Measurements from ENCODE around the gene NIN. TPM values are rescaled to one million over a fixed set of nuclear protein-coding genes. Genes with fewer than 3 reads are reported as not detected.

Gene NIN
- total RNA-seq, 1 experiment from 2014 or later = 37.1 TPM

DNA sequence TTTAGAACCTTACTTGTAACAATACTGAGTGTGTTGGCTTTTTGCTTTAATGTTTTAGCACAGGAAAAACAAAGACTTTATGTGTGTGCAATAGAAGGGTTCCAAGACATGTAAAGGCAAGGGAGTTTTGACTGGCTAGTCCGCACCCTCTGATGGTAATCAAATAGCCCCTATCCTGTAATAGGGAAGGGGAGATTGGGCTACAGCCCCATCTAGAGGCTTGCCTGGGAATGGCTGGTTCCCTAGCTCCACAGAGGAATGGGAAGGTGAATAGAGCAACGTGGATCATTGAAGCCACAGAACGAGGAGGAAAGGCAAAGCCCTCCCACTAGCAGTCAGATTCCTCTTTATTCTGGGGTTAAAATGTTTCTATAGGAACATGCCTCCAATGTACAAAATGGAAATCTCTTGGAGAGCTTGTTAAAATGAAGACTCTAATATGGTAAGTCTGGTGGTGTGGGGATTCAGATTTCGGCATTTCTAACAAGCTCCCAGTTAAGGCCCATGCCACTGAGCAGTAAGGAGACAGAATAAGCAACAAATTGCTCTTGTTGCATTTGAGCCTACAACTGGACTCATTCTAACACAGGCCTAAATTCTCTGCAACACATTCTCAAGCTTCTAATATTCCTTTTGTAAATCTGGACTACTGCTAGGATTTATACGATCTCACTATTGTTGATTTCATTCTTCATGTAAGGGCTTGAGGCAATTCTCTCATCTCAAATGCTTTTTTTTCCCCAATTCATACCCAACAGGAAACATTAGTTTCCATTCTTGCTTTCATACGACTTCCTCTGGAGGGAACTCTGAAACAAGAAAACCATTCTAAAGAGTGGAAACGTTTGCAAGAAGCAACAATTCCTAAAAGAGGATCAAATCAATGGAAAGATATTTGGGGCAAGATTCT is 57.1 kb downstream of the NIN start:
- Histone ChIP-seq H3K9me3 (ENCODE audit: control insufficient read depth, insufficient read depth, low read depth, low read length) (no peaks in the 10 kb centered on the region), H3K4me3 (ENCODE audit: low read depth in 2 of 2, low read length in 2 of 2) (no peak overlapping the region), H3K27ac (ENCODE audit: low read length) (no peak overlapping the region), H3K27me3 (ENCODE audit: control insufficient read depth, insufficient read depth, low read length) (no peaks in the 10 kb centered on the region), H3K4me1 (ENCODE audit: control insufficient read depth, insufficient read depth, low read length) (no peaks in the 10 kb centered on the region), H3K36me3 (ENCODE audit: control insufficient read depth, insufficient read depth, low read length) (no peaks in the 10 kb centered on the region; the same call in 1 of the 2 replicates)
- BruUV-seq (replicated peaks) = no TSS peak
- POLR2A ChIA-PET = no interaction called here
- intact Hi-C loops (cut with micrococcal nuclease; ENCODE audit: unreplicated experiment) (loop anchor here (5.0 kb wide), 1 partner anchor 172 kb away; no protein-coding TSS in a partner anchor), in situ Hi-C loops (cut with HindIII; ENCODE audit: low pct_unique_long_range_greater_than_20kb, low sequenced_read_pairs) (no loop called here)
- TF ChIP-seq, protein P1, sequence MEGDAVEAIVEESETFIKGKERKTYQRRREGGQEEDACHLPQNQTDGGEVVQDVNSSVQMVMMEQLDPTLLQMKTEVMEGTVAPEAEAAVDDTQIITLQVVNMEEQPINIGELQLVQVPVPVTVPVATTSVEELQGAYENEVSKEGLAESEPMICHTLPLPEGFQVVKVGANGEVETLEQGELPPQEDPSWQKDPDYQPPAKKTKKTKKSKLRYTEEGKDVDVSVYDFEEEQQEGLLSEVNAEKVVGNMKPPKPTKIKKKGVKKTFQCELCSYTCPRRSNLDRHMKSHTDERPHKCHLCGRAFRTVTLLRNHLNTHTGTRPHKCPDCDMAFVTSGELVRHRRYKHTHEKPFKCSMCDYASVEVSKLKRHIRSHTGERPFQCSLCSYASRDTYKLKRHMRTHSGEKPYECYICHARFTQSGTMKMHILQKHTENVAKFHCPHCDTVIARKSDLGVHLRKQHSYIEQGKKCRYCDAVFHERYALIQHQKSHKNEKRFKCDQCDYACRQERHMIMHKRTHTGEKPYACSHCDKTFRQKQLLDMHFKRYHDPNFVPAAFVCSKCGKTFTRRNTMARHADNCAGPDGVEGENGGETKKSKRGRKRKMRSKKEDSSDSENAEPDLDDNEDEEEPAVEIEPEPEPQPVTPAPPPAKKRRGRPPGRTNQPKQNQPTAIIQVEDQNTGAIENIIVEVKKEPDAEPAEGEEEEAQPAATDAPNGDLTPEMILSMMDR (IDR thresholded peaks at IDR 0.05) = peak; percentile 74
- TF ChIP-seq, protein P2, sequence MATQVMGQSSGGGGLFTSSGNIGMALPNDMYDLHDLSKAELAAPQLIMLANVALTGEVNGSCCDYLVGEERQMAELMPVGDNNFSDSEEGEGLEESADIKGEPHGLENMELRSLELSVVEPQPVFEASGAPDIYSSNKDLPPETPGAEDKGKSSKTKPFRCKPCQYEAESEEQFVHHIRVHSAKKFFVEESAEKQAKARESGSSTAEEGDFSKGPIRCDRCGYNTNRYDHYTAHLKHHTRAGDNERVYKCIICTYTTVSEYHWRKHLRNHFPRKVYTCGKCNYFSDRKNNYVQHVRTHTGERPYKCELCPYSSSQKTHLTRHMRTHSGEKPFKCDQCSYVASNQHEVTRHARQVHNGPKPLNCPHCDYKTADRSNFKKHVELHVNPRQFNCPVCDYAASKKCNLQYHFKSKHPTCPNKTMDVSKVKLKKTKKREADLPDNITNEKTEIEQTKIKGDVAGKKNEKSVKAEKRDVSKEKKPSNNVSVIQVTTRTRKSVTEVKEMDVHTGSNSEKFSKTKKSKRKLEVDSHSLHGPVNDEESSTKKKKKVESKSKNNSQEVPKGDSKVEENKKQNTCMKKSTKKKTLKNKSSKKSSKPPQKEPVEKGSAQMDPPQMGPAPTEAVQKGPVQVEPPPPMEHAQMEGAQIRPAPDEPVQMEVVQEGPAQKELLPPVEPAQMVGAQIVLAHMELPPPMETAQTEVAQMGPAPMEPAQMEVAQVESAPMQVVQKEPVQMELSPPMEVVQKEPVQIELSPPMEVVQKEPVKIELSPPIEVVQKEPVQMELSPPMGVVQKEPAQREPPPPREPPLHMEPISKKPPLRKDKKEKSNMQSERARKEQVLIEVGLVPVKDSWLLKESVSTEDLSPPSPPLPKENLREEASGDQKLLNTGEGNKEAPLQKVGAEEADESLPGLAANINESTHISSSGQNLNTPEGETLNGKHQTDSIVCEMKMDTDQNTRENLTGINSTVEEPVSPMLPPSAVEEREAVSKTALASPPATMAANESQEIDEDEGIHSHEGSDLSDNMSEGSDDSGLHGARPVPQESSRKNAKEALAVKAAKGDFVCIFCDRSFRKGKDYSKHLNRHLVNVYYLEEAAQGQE (IDR thresholded peaks at IDR 0.05; ENCODE audit: insufficient read depth in 1 of 2, low read depth in 2 of 2, low read length in 1 of 2) = no peak
- TF ChIP-seq POLR2AphosphoS5 (IDR thresholded peaks at IDR 0.05; ENCODE audit: low read depth, low read length) = no peak
- ATAC-seq = 0 out of 2 replicates have a peak, but pooled peaks have one; percentile 62
- CTCF ChIA-PET = interaction anchor here (0.5 kb wide), 1 partner anchor 155 kb away, joined by 3 read pairs; no protein-coding TSS in a partner anchor
- peak; percentile 20 for DNase-seq (ENCODE audit: low read depth, low spot score)

DNA sequence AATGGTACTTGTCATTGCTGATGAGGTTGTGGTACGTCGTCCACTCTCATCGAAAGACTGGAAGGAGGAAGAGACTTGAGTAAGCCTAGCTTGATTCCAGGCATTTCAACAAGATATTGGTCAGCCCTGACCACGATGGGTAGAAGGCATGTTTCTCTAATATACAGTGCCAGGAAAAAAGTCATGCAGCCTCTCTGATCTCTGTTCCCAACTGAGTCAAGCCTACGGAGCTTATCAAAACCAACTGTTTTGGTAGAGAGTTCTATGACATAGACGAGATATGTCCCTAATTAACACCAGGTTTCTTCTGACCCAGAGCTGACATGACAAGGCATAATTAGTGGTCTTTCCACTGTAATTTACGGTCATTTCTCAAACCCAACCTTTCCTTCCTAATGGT is 58.5 kb downstream of the NIN start:
- POLR2A ChIA-PET = no interaction called here
- no TSS peak for BruUV-seq (replicated peaks)
- intact Hi-C loops (cut with micrococcal nuclease; ENCODE audit: unreplicated experiment) (loop anchor here (5.0 kb wide), 1 partner anchor 170 kb away; no protein-coding TSS in a partner anchor), in situ Hi-C loops (cut with HindIII; ENCODE audit: low pct_unique_long_range_greater_than_20kb, low sequenced_read_pairs) (no loop called here)
- Histone ChIP-seq H3K4me1 (ENCODE audit: control insufficient read depth, insufficient read depth, low read length) (no peaks in the 10 kb centered on the region), H3K9me3 (ENCODE audit: control insufficient read depth, insufficient read depth, low read depth, low read length) (no peaks in the 10 kb centered on the region), H3K4me3 (ENCODE audit: low read depth in 2 of 2, low read length in 2 of 2) (no peak overlapping the region), H3K36me3 (ENCODE audit: control insufficient read depth, insufficient read depth, low read length) (no peaks in the 10 kb centered on the region; the same call in 1 of the 2 replicates), H3K27ac (ENCODE audit: low read length) (no peak overlapping the region), H3K27me3 (ENCODE audit: control insufficient read depth, insufficient read depth, low read length) (no peaks in the 10 kb centered on the region)
- TF ChIP-seq, protein P1 (IDR thresholded peaks at IDR 0.05) = no peak
- TF ChIP-seq SIN3A (IDR thresholded peaks at IDR 0.05; ENCODE audit: borderline replicate concordance, insufficient read depth, low read depth, low read length) = no peak
- TF ChIP-seq TCF7L2 (IDR thresholded peaks at IDR 0.05; ENCODE audit: low read depth, low read length) = no peak
- no peak for TF ChIP-seq POLR2AphosphoS5 (IDR thresholded peaks at IDR 0.05; ENCODE audit: low read depth, low read length)
- TF ChIP-seq, protein P2 (IDR thresholded peaks at IDR 0.05; ENCODE audit: insufficient read depth in 1 of 2, low read depth in 2 of 2, low read length in 1 of 2) = no peak
- ATAC-seq (no peak), DNase-seq (ENCODE audit: low read depth, low spot score) (no peak)
- CTCF ChIA-PET = no interaction called here
